GM19240 (cell line): ENCODE results near the gene KRTAP10-3.

ENCODE experiments used
- DNase-seq: peaks from one replicate; pipeline ENCODE4 v3.0.0; 2011; ENCODE audit warnings: low spot score; ENCODE audit not compliant: insufficient read length

Gene KRTAP10-3

GRCh38 chr21:44519346-44520325 is 39.0 kb downstream of the KRTAP10-3 start:
- DNase-seq, result no peak

GRCh38 chr21:44518686-44519085 is 39.9 kb downstream of the KRTAP10-3 start:
- no peak for DNase-seq

DNA sequence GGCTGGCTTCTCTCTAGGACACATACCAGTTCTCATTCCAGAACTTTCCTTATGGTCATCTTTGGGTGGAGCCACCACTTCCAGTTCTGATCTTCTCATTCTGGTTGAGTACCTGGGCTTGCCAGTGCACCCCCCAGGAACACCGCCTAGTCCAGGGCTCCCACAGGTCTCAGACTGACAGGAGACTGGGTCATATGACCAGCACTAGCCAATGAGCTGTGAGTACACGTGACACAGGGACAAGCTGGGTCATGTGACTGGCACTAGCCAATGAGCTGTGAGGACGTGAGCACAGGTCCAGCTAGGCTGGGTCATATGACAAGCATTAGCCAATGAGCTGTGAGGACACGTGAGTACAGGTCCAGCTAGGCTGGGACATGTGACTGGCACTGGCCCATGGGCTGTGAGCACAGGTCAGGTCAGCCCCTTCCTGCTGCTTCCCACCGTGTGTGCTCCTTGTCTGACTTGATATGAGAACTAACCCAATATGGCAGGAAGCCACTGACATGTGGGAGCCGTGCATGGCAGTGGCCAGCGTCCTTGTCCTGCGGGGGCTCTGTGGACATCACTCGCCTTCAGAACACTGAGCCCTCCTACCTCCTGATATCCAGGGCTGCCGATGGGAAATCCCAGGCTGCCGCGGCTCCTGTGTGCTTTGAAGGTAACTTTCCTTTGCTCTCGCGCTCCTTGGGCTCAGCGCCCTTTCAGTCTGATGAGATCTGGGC is 41.3 kb downstream of the KRTAP10-3 start:
- DNase-seq, result no peak

DNA sequence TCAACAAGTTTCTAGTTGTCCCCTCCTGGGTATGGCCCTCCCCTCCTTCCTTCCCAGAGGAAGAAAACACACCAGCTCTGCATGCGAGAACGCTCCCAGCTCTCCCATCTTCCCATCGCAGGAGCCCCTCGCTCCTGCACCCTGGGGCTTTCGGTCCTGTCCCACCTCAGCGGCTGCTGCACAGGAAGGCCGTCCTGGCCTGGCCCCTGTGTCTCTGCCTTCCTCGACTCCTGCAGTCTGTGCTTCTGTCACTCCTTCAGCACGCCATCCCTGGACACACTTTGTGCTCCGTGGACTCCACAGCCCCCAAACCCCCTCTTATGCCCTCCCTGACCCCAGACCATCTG is 41.8 kb downstream of the KRTAP10-3 start:
- DNase-seq, result no peak

- DNase-seq, result no peak
Observed at GRCh38 chr21:44516342-44516741, 42.3 kb downstream of the KRTAP10-3 start.

GRCh38 chr21:44515359-44516165 is 43.0 kb downstream of the KRTAP10-3 start:
- DNase-seq, result no peak

DNA sequence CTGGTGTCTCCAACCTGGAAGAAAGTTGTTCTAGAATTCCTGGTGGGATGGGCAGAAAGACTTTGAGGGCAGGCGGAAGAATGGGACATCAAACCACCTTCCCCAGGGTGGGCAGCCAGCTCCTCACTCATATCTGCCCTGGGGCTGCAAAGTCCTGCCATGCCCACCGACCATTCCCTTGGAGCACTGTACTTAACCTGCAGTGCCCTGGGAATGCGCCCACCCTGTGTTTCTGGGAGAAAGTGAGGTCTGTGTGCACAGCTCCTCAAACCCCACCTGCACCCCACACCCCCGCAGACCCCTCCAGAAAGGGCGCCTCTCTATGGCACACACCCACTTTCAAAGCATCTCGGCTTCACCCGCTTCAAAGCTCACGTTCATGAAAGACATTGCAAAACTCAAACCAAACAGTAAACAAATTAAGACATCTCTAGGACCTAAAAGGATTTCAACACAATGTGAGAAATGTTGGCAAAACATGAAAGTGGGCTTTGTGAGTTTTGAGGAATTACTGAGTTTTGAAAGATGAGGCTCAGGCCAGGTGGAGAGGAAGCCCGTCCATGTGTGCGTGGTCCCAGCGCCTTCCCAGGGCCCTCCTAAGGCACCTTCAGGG is 43.7 kb downstream of the KRTAP10-3 start:
- no peak for DNase-seq

DNA sequence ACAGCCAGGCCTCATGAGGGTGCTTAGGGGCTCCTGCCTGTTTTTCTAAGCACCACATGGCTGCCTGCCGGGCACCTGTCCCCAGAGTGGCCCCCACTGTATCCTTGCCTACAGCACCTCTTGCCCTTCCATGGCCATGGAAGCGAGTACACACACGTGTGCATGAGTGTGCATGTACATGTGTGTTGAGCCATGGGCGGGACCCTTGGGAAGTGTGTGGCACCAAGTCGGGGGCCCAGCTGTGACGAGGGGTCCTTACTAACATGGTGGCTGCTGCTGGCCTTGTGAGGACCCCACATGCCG is 44.4 kb downstream of the KRTAP10-3 start:
- no peak for DNase-seq

DNA sequence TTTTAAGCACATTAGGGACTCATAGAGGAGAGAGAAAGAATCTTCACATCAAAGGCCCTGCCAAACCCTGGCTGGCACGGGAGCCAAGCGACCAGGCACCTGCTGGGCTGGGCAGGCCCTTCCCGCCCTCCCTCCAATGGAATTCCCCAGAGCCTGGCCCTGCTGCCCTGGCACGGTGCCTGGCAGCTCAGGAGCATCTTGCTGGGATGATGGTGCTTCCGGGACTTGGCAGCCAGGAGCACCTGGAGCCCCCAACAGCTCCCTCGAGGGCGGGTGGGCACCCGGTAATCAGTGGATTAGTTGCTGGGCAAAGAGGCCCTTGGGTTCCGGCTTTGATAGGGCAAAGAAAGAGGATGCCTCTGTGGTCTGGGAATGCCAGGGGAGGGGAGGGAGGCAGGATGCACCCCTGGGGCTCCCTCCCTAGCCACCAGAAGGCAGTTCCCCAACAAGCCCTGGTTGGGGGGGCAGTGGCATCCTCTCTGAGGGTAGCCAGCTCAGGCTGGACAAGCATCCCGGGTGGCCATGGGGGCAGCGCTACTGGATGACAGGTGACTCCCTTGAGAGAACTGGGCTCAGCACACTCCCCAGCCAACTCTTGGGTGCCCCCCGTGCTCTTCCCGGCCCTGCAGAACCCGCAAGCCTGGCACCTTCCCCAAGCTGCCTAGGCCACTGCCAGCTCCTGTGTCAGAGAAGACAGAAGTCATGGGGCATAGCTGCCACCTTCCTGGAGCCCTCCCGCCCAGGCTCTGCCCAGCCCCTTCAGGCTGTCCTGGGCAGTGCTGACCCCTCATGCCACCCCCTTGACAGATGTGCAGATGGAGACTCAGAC is 45.0 kb downstream of the KRTAP10-3 start:
- DNase-seq, result no peak

- DNase-seq, result no peak
Observed at GRCh38 chr21:44512496-44513388, 45.9 kb downstream of the KRTAP10-3 start.

DNA sequence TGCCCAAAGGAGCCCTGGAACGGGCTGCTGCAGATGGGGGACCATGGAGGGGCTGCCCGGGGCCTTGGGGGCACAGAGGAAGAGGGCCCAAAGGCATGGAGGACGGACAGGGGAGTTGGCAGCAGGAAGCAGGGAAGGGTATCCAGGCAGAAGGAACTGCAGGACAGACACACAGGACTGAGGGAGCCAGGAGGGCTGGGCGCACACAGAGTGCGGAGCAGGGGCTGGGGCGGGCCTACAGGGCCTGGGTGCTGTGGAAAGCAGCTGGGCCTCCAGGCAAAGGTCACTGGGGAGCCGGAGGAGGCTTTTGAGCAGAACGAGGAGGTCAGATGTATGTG is 46.7 kb downstream of the KRTAP10-3 start:
- no peak for DNase-seq

DNA sequence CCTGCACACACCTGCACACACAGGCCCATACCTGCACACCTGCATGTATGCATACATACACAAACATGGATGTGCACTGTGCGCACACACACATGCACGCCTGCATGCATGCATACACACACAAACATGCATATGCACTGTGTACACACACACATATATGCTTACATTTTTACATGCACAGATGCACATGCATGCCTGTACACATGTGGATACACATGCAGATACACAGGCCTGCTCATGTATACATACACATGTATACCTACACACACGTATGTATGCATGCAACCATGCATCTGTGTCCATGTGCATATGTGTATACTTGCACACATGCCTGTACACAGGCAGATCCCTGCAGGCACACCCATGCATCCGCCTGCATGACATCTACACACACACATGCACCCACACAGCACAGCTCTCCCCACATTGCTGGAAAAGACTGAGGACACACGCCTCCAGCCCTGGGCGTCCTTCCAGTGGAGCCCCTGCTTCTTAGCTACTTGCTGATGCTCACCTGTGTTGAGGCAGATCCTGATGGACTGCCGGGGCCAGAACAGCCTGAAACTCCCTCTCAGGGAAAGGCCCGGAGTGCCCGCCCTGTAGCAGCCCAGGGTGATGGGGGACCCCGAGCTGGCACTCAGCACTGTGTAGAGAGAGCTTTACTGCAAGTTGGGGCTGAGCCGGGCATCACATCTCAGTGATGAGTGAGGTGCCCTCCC is 47.2 kb downstream of the KRTAP10-3 start:
- no peak for DNase-seq

GRCh38 chr21:44510508-44511218 is 47.9 kb downstream of the KRTAP10-3 start:
- DNase-seq, result peak; percentile 76

DNA sequence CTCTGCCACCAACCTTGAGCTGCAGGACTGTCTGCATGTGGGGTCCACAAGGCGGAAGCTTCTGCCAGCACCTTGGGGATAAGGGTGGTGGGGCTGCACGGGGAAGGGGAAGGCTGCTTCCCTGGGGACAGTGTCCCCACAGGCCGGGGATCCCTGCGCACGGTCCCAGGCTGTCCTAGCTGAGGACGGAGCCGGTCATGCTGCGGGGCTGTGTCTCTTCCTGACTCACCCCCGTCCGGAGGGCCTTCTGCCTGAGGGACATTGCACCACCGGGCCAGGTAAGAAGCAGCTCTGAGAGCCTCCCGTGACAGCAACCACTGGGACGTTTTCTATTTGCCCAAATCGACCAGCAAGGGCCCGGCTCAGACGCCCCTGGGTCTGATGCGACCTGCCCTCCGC is 48.5 kb downstream of the KRTAP10-3 start:
- DNase-seq, result no peak

GRCh38 chr21:44509539-44509938 is 49.1 kb downstream of the KRTAP10-3 start:
- DNase-seq, result no peak

- DNase-seq, result no peak
Observed at GRCh38 chr21:44508711-44509445, 49.7 kb downstream of the KRTAP10-3 start.

- no peak for DNase-seq
Observed at GRCh38 chr21:44508426-44508710, 50.2 kb downstream of the KRTAP10-3 start.
